SU-DHL-6 (cell line): ENCODE measurements around the gene HERC3.

Experiments used
- H2AFZ ChIP-seq: fragments of 200-600 bp; sonication (generic); 2 replicates; pipeline ENCODE4 v1.6.1; 2014; ENCODE audit warnings: low read depth, mild to moderate bottlenecking, moderate library complexity, mixed read lengths, antibody characterized with exemption, low read length; ENCODE audit not compliant: severe bottlenecking
- H3F3A ChIP-seq: fragments of 200-600 bp; shearing (Covaris generic); 2 replicates; pipeline ENCODE4 v1.6.0; 2016; ENCODE audit warnings: antibody characterized with exemption, mild to moderate bottlenecking; ENCODE audit not compliant: insufficient read depth
- H3K27ac ChIP-seq: fragments of 200-600 bp; sonication (generic); 2 replicates; pipeline ENCODE4 v1.5.1; 2016; ENCODE audit warnings: low read depth, mild to moderate bottlenecking, low read length, moderate library complexity, mixed read lengths
- H3K27me3 ChIP-seq: fragments of 200-600 bp; sonication (generic), shearing (Covaris generic); 2 replicates; pipeline ENCODE4 v1.6.0; 2014; ENCODE audit warnings: mild to moderate bottlenecking, low read length
- H3K36me3 ChIP-seq: fragments of 200-600 bp; sonication (generic); 2 replicates; pipeline ENCODE4 v1.6.1; 2014; ENCODE audit warnings: mild to moderate bottlenecking, low read length, mixed read lengths
- H3K4me2 ChIP-seq: fragments of 300-600, 200-600 bp; shearing (Covaris generic), sonication (generic); 2 replicates; pipeline ENCODE4 v1.6.0; 2014; ENCODE audit warnings: low read length, low read depth, mild to moderate bottlenecking; ENCODE audit not compliant: poor library complexity, severe bottlenecking
- H3K4me3 ChIP-seq: fragments of 200-600 bp; sonication (generic); 2 replicates; pipeline ENCODE4 v1.5.1; 2014; ENCODE audit warnings: antibody characterized with exemption, low read length, mild to moderate bottlenecking, mixed read lengths; ENCODE audit not compliant: insufficient read depth, poor library complexity, severe bottlenecking
- H3K79me2 ChIP-seq: fragments of 200-600 bp; sonication (generic); 2 replicates; pipeline ENCODE4 v1.6.1; 2014; ENCODE audit warnings: mild to moderate bottlenecking, low read length, moderate library complexity; ENCODE audit not compliant: insufficient read depth
- H3K9ac ChIP-seq: fragments of 200-600 bp; sonication (generic); 2 replicates; pipeline ENCODE4 v1.7.0; 2014; ENCODE audit warnings: mild to moderate bottlenecking, low read length
- H3K9me2 ChIP-seq: fragments of 200-600 bp; sonication (generic); replicated peaks from 2 replicates; pipeline ENCODE4 v1.6.1; 2014; ENCODE audit warnings: low read length; ENCODE audit not compliant: insufficient read depth
- H3K9me3 ChIP-seq: fragments of 200-600 bp; sonication (generic); 2 replicates; pipeline ENCODE4 v1.6.1; 2014; ENCODE audit warnings: low read length, mixed read lengths; ENCODE audit not compliant: insufficient read depth
- H4K20me1 ChIP-seq: fragments of 200-600 bp; sonication (generic); 2 replicates; pipeline ENCODE4 v1.6.1; 2014; ENCODE audit warnings: low read depth, mild to moderate bottlenecking, antibody characterized with exemption, low read length, moderate library complexity, mixed read lengths
- EZH2phosphoT487 ChIP-seq: fragments of 200-600 bp; sonication (generic), shearing (Covaris generic); conservative IDR thresholded peaks from 2 replicates; pipeline ENCODE4 v1.6.1; 2018; ENCODE audit warnings: mild to moderate bottlenecking, antibody characterized with exemption, low read length, moderate library complexity, mixed read lengths
- TF ChIP-seq, protein P1 (sequence below): fragments of 200-600 bp; sonication (generic); IDR thresholded peaks from one replicate; pipeline ENCODE4 v1.5.1; 2017; ENCODE audit warnings: antibody characterized with exemption, mild to moderate bottlenecking, low read length, moderate library complexity; ENCODE audit not compliant: insufficient read depth, poor library complexity, severe bottlenecking

The HERC3 gene

GRCh38 chr4:88745175-88745574 lies 152.9 kb downstream of the HERC3 start:
- no peak for TF ChIP-seq EZH2phosphoT487
- TF ChIP-seq, protein P1, sequence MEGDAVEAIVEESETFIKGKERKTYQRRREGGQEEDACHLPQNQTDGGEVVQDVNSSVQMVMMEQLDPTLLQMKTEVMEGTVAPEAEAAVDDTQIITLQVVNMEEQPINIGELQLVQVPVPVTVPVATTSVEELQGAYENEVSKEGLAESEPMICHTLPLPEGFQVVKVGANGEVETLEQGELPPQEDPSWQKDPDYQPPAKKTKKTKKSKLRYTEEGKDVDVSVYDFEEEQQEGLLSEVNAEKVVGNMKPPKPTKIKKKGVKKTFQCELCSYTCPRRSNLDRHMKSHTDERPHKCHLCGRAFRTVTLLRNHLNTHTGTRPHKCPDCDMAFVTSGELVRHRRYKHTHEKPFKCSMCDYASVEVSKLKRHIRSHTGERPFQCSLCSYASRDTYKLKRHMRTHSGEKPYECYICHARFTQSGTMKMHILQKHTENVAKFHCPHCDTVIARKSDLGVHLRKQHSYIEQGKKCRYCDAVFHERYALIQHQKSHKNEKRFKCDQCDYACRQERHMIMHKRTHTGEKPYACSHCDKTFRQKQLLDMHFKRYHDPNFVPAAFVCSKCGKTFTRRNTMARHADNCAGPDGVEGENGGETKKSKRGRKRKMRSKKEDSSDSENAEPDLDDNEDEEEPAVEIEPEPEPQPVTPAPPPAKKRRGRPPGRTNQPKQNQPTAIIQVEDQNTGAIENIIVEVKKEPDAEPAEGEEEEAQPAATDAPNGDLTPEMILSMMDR = no peak
- H3K9me3 ChIP-seq = no peaks in the 10 kb centered on the region
- no peaks in the 10 kb centered on the region for H3K36me3 ChIP-seq
- H2AFZ ChIP-seq = no peak overlapping the region
- H3K27ac ChIP-seq = no peak overlapping the region
- no peaks in the 10 kb centered on the region for H4K20me1 ChIP-seq
- H3K4me2 ChIP-seq = no peak overlapping the region
- no peaks in the 10 kb centered on the region for H3F3A ChIP-seq
- no peak overlapping the region for H3K9ac ChIP-seq
- H3K27me3 ChIP-seq = no peaks in the 10 kb centered on the region
- no peaks in the 10 kb centered on the region for H3K9me2 ChIP-seq
- H3K79me2 ChIP-seq = no peaks in the 10 kb centered on the region
- H3K4me3 ChIP-seq = no peak overlapping the region

DNA sequence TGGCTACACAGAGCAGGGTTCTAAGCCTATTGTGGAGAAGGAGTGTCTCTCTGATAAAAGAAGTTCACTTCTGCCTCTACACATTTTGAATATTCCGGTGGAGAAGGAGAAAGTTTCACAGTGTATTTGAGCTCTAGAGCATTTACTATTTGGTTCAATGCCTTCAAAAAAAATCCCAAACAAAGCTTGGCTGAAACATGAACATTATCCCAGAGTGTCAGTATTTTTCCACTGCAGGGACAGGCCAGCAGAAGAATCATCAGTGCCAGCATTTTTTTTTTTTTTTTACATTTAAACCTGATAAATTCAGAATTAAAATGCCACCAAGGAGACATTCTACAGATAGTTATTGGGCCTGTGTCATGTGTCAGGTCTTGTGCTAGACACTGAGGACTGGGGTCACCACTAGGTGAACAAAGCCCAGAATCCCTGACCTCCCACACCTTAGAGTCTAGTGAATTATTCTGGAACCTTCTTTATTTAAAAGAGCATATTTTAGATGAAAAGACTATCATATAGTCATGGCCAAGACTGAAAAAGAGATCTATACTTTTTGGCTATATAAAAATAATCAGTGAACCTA lies 153.4 kb downstream of the HERC3 start:
- Histone ChIP-seq H3K4me3 (no peak overlapping the region), H3K27me3 (no peaks in the 10 kb centered on the region), H3F3A (no peaks in the 10 kb centered on the region), H3K79me2 (no peaks in the 10 kb centered on the region), H2AFZ (no peak overlapping the region), H3K27ac (no peak overlapping the region), H3K36me3 (no peaks in the 10 kb centered on the region), H3K9ac (no peak overlapping the region), H3K9me2 (no peaks in the 10 kb centered on the region), H4K20me1 (no peaks in the 10 kb centered on the region), H3K9me3 (no peaks in the 10 kb centered on the region), H3K4me2 (no peak overlapping the region)
- TF ChIP-seq, protein P1 = no peak
- no peak for TF ChIP-seq EZH2phosphoT487

DNA sequence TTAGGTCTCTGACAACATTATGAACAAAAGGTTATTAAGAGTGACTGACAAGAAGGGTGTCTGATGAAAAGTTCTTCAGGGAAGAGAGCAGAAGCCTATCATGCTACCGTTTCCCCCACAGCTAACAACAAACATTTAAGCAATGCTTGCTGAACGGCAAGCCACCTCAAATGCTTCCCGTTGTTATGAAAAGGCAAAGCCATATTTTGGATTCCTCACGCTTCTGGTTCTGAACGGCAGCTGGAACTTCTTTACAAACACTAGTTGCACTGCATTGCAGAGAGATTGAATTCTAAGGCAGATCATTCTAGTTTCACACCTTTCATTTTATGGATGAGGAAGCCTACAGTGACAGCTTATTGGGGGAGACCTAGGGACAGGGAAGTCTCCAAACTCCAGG lies 153.9 kb downstream of the HERC3 start:
- Histone ChIP-seq H3K27me3 (no peaks in the 10 kb centered on the region), H3K9me2 (no peaks in the 10 kb centered on the region), H3K36me3 (no peaks in the 10 kb centered on the region), H3K9me3 (no peaks in the 10 kb centered on the region), H3F3A (no peaks in the 10 kb centered on the region), H3K4me2 (no peak overlapping the region), H3K4me3 (no peak overlapping the region), H3K27ac (no peak overlapping the region), H3K9ac (no peak overlapping the region), H2AFZ (no peak overlapping the region), H4K20me1 (no peaks in the 10 kb centered on the region), H3K79me2 (no peaks in the 10 kb centered on the region)
- TF ChIP-seq, protein P1 = no peak
- TF ChIP-seq EZH2phosphoT487 = no peak
